GM23338 (cell line): ENCODE data around the gene FILIP1L. TPM values are rescaled to one million over a fixed set of nuclear protein-coding genes. Genes with fewer than 3 reads are reported as not detected.

Experiments
- ATAC-seq: fragments of 200-7000 bp; cut with Tn5 transposase; 3 replicates; pipeline ENCODE4 v1.9.1; 2020
- DNase-seq: peaks from one replicate; pipeline ENCODE4 v3.0.0-alpha.2; 2015; ENCODE audit warnings: low spot score
- H2AFZ ChIP-seq: fragments of 200-600 bp; sonication (generic); 2 replicates; pipeline ENCODE4 v1.8.0; 2016; ENCODE audit warnings: antibody characterized with exemption, mild to moderate bottlenecking, moderate library complexity
- H3F3A ChIP-seq: fragments of 200-600 bp; sonication (generic); replicated peaks from 2 replicates; pipeline ENCODE4 v1.8.0; 2017; ENCODE audit warnings: antibody characterized with exemption, mixed run types, low read depth
- H3K27ac ChIP-seq: fragments of 200-600 bp; sonication (generic); 2 replicates; pipeline ENCODE4 v1.6.1; 2016; ENCODE audit warnings: low read depth
- H3K27me3 ChIP-seq: fragments of 200-600 bp; sonication (generic); 2 replicates; pipeline ENCODE4 v1.8.0; 2016; ENCODE audit warnings: mild to moderate bottlenecking, mixed run types, moderate library complexity; ENCODE audit not compliant: insufficient read depth
- H3K36me3 ChIP-seq: fragments of 200-600 bp; sonication (generic); 2 replicates; pipeline ENCODE4 v1.8.0; 2016; ENCODE audit warnings: mild to moderate bottlenecking; ENCODE audit not compliant: insufficient read depth
- H3K4me1 ChIP-seq: fragments of 200-600 bp; sonication (generic); 2 replicates; pipeline ENCODE4 v1.8.0; 2016; ENCODE audit warnings: mild to moderate bottlenecking, moderate library complexity; ENCODE audit not compliant: insufficient read depth
- H3K4me2 ChIP-seq: fragments of 200-600 bp; sonication (generic); 2 replicates; pipeline ENCODE4 v1.7.1; 2017; ENCODE audit warnings: mixed run types
- H3K4me3 ChIP-seq: fragments of 200-600 bp; sonication (generic); 2 replicates; pipeline ENCODE4 v1.6.1; 2016; ENCODE audit warnings: mixed run types
- H3K79me2 ChIP-seq: fragments of 200-600 bp; sonication (generic); replicated peaks from 2 replicates; pipeline ENCODE4 v1.8.0; 2017; ENCODE audit warnings: mild to moderate bottlenecking; ENCODE audit not compliant: insufficient read depth
- H3K9me2 ChIP-seq: fragments of 200-600 bp; sonication (generic); 2 replicates; pipeline ENCODE4 v1.8.0; 2017; ENCODE audit not compliant: insufficient read depth
- H4K20me1 ChIP-seq: fragments of 200-600 bp; sonication (generic); replicated peaks from 2 replicates; pipeline ENCODE4 v1.8.0; 2017; ENCODE audit warnings: mild to moderate bottlenecking; ENCODE audit not compliant: insufficient read depth
- H3K27ac Mint-ChIP-seq: 2 replicates; pipeline ENCODE4 v1.8.0; 2020; ENCODE audit warnings: inconsistent platforms, mild to moderate bottlenecking, moderate library complexity, mixed read lengths
- H3K27me3 Mint-ChIP-seq: 3 replicates; pipeline ENCODE4 v1.8.0; 2022; ENCODE audit warnings: low read depth, mild to moderate bottlenecking, moderate library complexity, mixed read lengths, inconsistent platforms; ENCODE audit not compliant: insufficient read depth, poor library complexity
- H3K36me3 Mint-ChIP-seq: 3 replicates; pipeline ENCODE4 v1.8.0; 2021; ENCODE audit warnings: low read depth, mild to moderate bottlenecking, inconsistent platforms, moderate library complexity, mixed read lengths
- H3K4me1 Mint-ChIP-seq: 3 replicates; pipeline ENCODE4 v1.8.0; 2020; ENCODE audit warnings: mild to moderate bottlenecking, inconsistent platforms, mixed read lengths
- H3K4me3 Mint-ChIP-seq: 3 replicates; pipeline ENCODE4 v1.8.0; 2021; ENCODE audit warnings: moderate library complexity, mild to moderate bottlenecking, inconsistent platforms, mixed read lengths
- H3K9me3 Mint-ChIP-seq: 3 replicates; pipeline ENCODE4 v1.8.0; 2020; ENCODE audit warnings: moderate library complexity, mild to moderate bottlenecking, inconsistent platforms, mixed read lengths
- ETS1 ChIP-seq: IDR thresholded peaks from 2 replicates; pipeline ENCODE4 v1.6.1; 2016; ENCODE audit warnings: antibody characterized with exemption
- EZH2phosphoT487 ChIP-seq: fragments of 200-600 bp; sonication (generic); IDR thresholded peaks from one replicate; pipeline ENCODE4 v1.8.1; 2018; ENCODE audit warnings: antibody characterized with exemption; ENCODE audit not compliant: unreplicated experiment
- JUNB ChIP-seq: IDR thresholded peaks from one replicate; pipeline ENCODE4 v1.6.1; 2016; ENCODE audit warnings: antibody characterized with exemption; ENCODE audit not compliant: unreplicated experiment
- NANOG ChIP-seq: IDR thresholded peaks from 2 replicates; pipeline ENCODE4 v1.6.1; 2016; ENCODE audit warnings: antibody characterized with exemption, borderline replicate concordance
- POLR2AphosphoS5 ChIP-seq: IDR thresholded peaks from 2 replicates; pipeline ENCODE4 v1.6.1; 2016; ENCODE audit warnings: antibody characterized with exemption, low read depth
- REST ChIP-seq: IDR thresholded peaks from one replicate; pipeline ENCODE4 v1.6.1; 2018; ENCODE audit warnings: antibody characterized with exemption; ENCODE audit not compliant: unreplicated experiment
- ZNF331 ChIP-seq: fragments of 250-450 bp; sonication (Bioruptor Pico); IDR thresholded peaks from 2 replicates; pipeline ENCODE4 v1.5.0; 2020; ENCODE audit warnings: low read depth, mild to moderate bottlenecking, moderate library complexity
- ZNF462 ChIP-seq: fragments of 250-450 bp; sonication (Bioruptor Pico); IDR thresholded peaks from 2 replicates; pipeline ENCODE4 v1.5.0; 2020; ENCODE audit warnings: mild to moderate bottlenecking, moderate library complexity
- polyA plus RNA-seq: library from polyadenylated mRNA; unstranded; fragments of >200 nt; fragmentation: Nextera tagmentation; extraction: Ambion mirVana; gene quantifications from 2 replicates; pipeline ENCODE4 v1.2.1, GENCODE V29; 2016
- total RNA-seq: library from RNA; depleted of rRNA; stranded (reverse); fragments of >200 nt; shearing (Covaris generic); gene quantifications from 2 replicates; pipeline ENCODE4 v1.2.3, GENCODE V29; 2014

The FILIP1L gene
- total and polyA plus RNA-seq, 2 experiments from 2014 or later = 1.6 TPM; not detected in 1

GRCh38 chr3:100140976-100141375 lies 26.7 kb upstream of the FILIP1L start:
- Histone ChIP-seq H3K27me3 (no peaks in the 10 kb centered on the region), H3K9me2 (peaks cover 4% of the 10 kb centered on the region; the same call in 1 of the 2 replicates), H3K4me3 (no peak overlapping the region), H3K4me1 (no peaks in the 10 kb centered on the region), H3K27ac (no peak overlapping the region), H3F3A (no peaks in the 10 kb centered on the region), H3K4me2 (no peak overlapping the region), H4K20me1 (no peaks in the 10 kb centered on the region), H3K79me2 (no peaks in the 10 kb centered on the region), H2AFZ (no peak overlapping the region), H3K36me3 (0 out of 2 replicates have a peak, but pooled peaks cover 6% of the 10 kb centered on the region)
- H3K27ac Mint-ChIP-seq = no peak overlapping the region
- H3K27me3 Mint-ChIP-seq = no peaks in the 10 kb centered on the region
- no peak for DNase-seq
- TF ChIP-seq ZNF462 (CRISPR knock-in tag) (no peak), ETS1 (no peak), ZNF331 (CRISPR knock-in tag) (no peak), JUNB (no peak), POLR2AphosphoS5 (no peak)
- H3K4me3 Mint-ChIP-seq = no peak overlapping the region
- H3K36me3 Mint-ChIP-seq = peaks cover 13% of the 10 kb centered on the region; the same call in 2 of the 3 replicates
- peaks cover 13% of the 10 kb centered on the region for H3K9me3 Mint-ChIP-seq
- no peak for ATAC-seq
- no peaks in the 10 kb centered on the region for H3K4me1 Mint-ChIP-seq

GRCh38 chr3:100136921-100137320 lies 22.6 kb upstream of the FILIP1L start:
- Mint-ChIP-seq H3K4me1 (no peaks in the 10 kb centered on the region), H3K9me3 (no peaks in the 10 kb centered on the region), H3K36me3 (no peaks in the 10 kb centered on the region), H3K27ac (no peak overlapping the region), H3K4me3 (no peak overlapping the region), H3K27me3 (no peaks in the 10 kb centered on the region)
- H3K9me2 ChIP-seq = no peaks in the 10 kb centered on the region
- H4K20me1 ChIP-seq = no peaks in the 10 kb centered on the region
- no peaks in the 10 kb centered on the region for H3K27me3 ChIP-seq
- no peaks in the 10 kb centered on the region for H3K79me2 ChIP-seq
- ATAC-seq = no peak
- H3F3A ChIP-seq = no peaks in the 10 kb centered on the region
- H3K36me3 ChIP-seq = no peaks in the 10 kb centered on the region
- no peak for DNase-seq
- no peak overlapping the region for H2AFZ ChIP-seq
- no peak overlapping the region for H3K27ac ChIP-seq
- no peak overlapping the region for H3K4me3 ChIP-seq
- H3K4me1 ChIP-seq = no peaks in the 10 kb centered on the region
- H3K4me2 ChIP-seq = no peak overlapping the region
- TF ChIP-seq POLR2AphosphoS5 = no peak
- TF ChIP-seq ZNF331 (CRISPR knock-in tag) = no peak
- TF ChIP-seq ETS1 = no peak
- no peak for TF ChIP-seq NANOG
- TF ChIP-seq JUNB = no peak
- no peak for TF ChIP-seq EZH2phosphoT487
- TF ChIP-seq REST = no peak
